Measurements from ENCODE around the gene DCLRE1B. TPM values are rescaled to one million over a fixed set of nuclear protein-coding genes. Genes with fewer than 3 reads are reported as not detected.
A peak's percentile ranks its signal among the peaks of the same experiment; 100 is the strongest.

The DCLRE1B gene
- total and polyA plus RNA-seq, 9 of the 15 experiments (the other 6 are each of a cell fraction or from before 2014, with no cell fraction given): 10.6 to 28.8 (median 17.2) TPM

DNA sequence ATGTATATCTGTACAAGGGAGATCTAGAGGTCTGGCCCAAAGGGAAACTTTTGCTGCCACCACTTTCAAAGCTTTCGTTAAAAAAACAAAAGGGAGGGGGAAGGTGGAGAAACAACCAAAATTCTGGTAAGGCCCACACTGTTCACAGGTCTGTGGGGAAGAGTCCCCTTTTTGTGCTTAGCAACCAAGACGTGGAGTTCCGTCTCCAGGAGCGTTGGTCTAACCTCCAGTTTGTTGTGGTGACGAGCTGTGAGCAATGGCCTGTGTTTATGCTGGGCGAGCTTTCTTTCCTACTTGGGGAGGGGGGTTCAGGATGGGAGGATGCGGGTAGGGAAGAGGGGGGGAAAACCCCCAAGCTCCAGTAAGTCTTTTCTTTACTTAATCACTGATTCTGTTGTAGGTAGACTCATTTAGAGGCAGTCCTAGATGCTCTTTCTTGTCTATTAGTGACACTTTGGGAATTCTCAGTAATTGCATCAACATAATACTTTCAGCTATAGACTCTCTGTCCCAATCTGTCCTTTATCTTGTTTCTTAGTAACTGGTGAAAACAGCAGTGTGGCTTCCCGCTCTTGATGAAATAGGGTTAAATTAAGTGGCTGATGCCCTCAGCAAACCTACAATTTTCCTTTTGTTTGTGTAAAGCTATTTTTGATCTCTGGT lies 25.5 kb downstream of the DCLRE1B start (continued):
- TF ChIP-seq, protein P1, sequence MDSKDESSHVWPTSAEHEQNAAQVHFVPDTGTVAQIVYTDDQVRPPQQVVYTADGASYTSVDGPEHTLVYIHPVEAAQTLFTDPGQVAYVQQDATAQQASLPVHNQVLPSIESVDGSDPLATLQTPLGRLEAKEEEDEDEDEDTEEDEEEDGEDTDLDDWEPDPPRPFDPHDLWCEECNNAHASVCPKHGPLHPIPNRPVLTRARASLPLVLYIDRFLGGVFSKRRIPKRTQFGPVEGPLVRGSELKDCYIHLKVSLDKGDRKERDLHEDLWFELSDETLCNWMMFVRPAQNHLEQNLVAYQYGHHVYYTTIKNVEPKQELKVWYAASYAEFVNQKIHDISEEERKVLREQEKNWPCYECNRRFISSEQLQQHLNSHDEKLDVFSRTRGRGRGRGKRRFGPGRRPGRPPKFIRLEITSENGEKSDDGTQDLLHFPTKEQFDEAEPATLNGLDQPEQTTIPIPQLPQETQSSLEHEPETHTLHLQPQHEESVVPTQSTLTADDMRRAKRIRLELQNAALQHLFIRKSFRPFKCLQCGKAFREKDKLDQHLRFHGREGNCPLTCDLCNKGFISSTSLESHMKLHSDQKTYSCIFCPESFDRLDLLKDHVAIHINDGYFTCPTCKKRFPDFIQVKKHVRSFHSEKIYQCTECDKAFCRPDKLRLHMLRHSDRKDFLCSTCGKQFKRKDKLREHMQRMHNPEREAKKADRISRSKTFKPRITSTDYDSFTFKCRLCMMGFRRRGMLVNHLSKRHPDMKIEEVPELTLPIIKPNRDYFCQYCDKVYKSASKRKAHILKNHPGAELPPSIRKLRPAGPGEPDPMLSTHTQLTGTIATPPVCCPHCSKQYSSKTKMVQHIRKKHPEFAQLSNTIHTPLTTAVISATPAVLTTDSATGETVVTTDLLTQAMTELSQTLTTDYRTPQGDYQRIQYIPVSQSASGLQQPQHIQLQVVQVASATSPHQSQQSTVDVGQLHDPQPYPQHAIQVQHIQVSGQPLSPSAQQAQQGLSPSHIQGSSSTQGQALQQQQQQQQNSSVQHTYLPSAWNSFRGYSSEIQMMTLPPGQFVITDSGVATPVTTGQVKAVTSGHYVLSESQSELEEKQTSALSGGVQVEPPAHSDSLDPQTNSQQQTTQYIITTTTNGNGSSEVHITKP (IDR thresholded peaks at IDR 0.05; ENCODE audit: partially characterized antibody): peak; percentile 98
- peak; percentile 16; the same call in 1 of the 2 replicates for TF ChIP-seq ARID1B (IDR thresholded peaks at IDR 0.05)
- TF ChIP-seq TAF1 (IDR thresholded peaks at IDR 0.05; ENCODE audit: control insufficient read depth, extremely low read depth, insufficient read depth, low read length, severe bottlenecking): peak; percentile 43
- TF ChIP-seq ZNF143 (CRISPR knock-in tag; IDR thresholded peaks at IDR 0.05): no peak
- peak; percentile 63; the same call in 1 of the 2 replicates for TF ChIP-seq CEBPB (tag; IDR thresholded peaks at IDR 0.05)
- TF ChIP-seq SMARCE1 (IDR thresholded peaks at IDR 0.05): peak; percentile 18; the same call in 1 of the 2 replicates
- TF ChIP-seq HDAC2 (IDR thresholded peaks at IDR 0.05): peak; percentile 11; the same call in 1 of the 2 replicates
- TF ChIP-seq, protein P2, sequence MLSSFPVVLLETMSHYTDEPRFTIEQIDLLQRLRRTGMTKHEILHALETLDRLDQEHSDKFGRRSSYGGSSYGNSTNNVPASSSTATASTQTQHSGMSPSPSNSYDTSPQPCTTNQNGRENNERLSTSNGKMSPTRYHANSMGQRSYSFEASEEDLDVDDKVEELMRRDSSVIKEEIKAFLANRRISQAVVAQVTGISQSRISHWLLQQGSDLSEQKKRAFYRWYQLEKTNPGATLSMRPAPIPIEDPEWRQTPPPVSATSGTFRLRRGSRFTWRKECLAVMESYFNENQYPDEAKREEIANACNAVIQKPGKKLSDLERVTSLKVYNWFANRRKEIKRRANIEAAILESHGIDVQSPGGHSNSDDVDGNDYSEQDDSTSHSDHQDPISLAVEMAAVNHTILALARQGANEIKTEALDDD (IDR thresholded peaks at IDR 0.05): peak; percentile 10; the same call in 1 of the 2 replicates
- TF ChIP-seq ZFX (CRISPR knock-in tag; IDR thresholded peaks at IDR 0.05): peak; percentile 46; the same call in 1 of the 2 replicates
- no peak for TF ChIP-seq ZNF175 (CRISPR knock-in tag; IDR thresholded peaks at IDR 0.05; ENCODE audit: low read depth)
- peak; percentile 75 for TF ChIP-seq MXI1 (IDR thresholded peaks at IDR 0.05; ENCODE audit: low read depth, low read length)
- TF ChIP-seq, protein P3, sequence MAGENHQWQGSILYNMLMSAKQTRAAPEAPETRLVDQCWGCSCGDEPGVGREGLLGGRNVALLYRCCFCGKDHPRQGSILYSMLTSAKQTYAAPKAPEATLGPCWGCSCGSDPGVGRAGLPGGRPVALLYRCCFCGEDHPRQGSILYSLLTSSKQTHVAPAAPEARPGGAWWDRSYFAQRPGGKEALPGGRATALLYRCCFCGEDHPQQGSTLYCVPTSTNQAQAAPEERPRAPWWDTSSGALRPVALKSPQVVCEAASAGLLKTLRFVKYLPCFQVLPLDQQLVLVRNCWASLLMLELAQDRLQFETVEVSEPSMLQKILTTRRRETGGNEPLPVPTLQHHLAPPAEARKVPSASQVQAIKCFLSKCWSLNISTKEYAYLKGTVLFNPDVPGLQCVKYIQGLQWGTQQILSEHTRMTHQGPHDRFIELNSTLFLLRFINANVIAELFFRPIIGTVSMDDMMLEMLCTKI (IDR thresholded peaks at IDR 0.05; ENCODE audit: partially characterized antibody): no peak
- TF ChIP-seq CBX2 (IDR thresholded peaks at IDR 0.05; ENCODE audit: insufficient read depth, low read length, poor library complexity, severe bottlenecking): no peak
- TF ChIP-seq CREBBP (IDR thresholded peaks at IDR 0.05; ENCODE audit: low read depth, low read length): no peak
- TF ChIP-seq JUN (IDR thresholded peaks at IDR 0.05; ENCODE audit: borderline replicate concordance, low read depth, low read length): 0 out of 2 replicates have a peak, but pooled peaks have one; percentile 29
- TF ChIP-seq JUN (CRISPR knock-in tag; IDR thresholded peaks at IDR 0.05; ENCODE audit: borderline replicate concordance): no peak
- peak; percentile 1; the same call in 1 of the 2 replicates for TF ChIP-seq EP300 (IDR thresholded peaks at IDR 0.05; ENCODE audit: low read length)
- TF ChIP-seq MYBL2 (IDR thresholded peaks at IDR 0.05; ENCODE audit: low read depth): no peak
- TF ChIP-seq MYBL2 (CRISPR knock-in tag; IDR thresholded peaks at IDR 0.05; ENCODE audit: borderline replicate concordance): no peak
- TF ChIP-seq ZBTB7A (IDR thresholded peaks at IDR 0.05; ENCODE audit: borderline replicate concordance, control insufficient read depth, low read depth, low read length): peak; percentile 44; the same call in 1 of the 2 replicates
- TF ChIP-seq ZNF253 (CRISPR knock-in tag; conservative IDR thresholded peaks at IDR 0.05): no peak
- TF ChIP-seq EHMT2 (IDR thresholded peaks at IDR 0.05): no peak
- TF ChIP-seq CHD1 (IDR thresholded peaks at IDR 0.05; ENCODE audit: low read length): peak; percentile 4

Data from K562 (cell line).